Glutamatergic neuron (in vitro differentiated cells): ENCODE measurements around the gene GALNT11. TPM values are rescaled to one million over a fixed set of nuclear protein-coding genes. Genes with fewer than 3 reads are reported as not detected.
"Not testable (repeated sequence)": the region's sequence is repeated elsewhere in the genome, so short reads cannot be mapped to it uniquely, and the experiment has no call there.

ENCODE experiments used
- DNase-seq: peaks from one replicate; pipeline ENCODE4 v3.0.0; 2022
- H3K27ac Mint-ChIP-seq: one replicate; pipeline ENCODE4 v1.8.0; 2020; ENCODE audit warnings: mild to moderate bottlenecking, mixed read lengths, inconsistent platforms; ENCODE audit not compliant: unreplicated experiment
- H3K27me3 Mint-ChIP-seq: one replicate; pipeline ENCODE4 v1.8.0; 2020; ENCODE audit warnings: mild to moderate bottlenecking, moderate library complexity, mixed read lengths, inconsistent platforms; ENCODE audit not compliant: unreplicated experiment
- H3K36me3 Mint-ChIP-seq: one replicate; pipeline ENCODE4 v1.8.0; 2020; ENCODE audit warnings: mild to moderate bottlenecking, mixed read lengths, inconsistent platforms; ENCODE audit not compliant: unreplicated experiment
- H3K4me1 Mint-ChIP-seq: one replicate; pipeline ENCODE4 v1.8.0; 2020; ENCODE audit warnings: mild to moderate bottlenecking, low read depth, mixed read lengths, inconsistent platforms; ENCODE audit not compliant: unreplicated experiment
- H3K4me3 Mint-ChIP-seq: one replicate; pipeline ENCODE4 v1.8.0; 2020; ENCODE audit warnings: mild to moderate bottlenecking, mixed read lengths, inconsistent platforms; ENCODE audit not compliant: unreplicated experiment
- H3K9me3 Mint-ChIP-seq: one replicate; pipeline ENCODE4 v1.8.0; 2020; ENCODE audit warnings: mild to moderate bottlenecking, moderate library complexity, mixed read lengths, inconsistent platforms; ENCODE audit not compliant: unreplicated experiment
- CTCF ChIP-seq: fragments of 200-600 bp; sonication (generic); IDR thresholded peaks from one replicate; pipeline ENCODE4 v1.5.0; 2021; ENCODE audit not compliant: partially characterized antibody, unreplicated experiment
- total RNA-seq: library from RNA; stranded (reverse); fragmentation: NEBNext Ultra II Directional; extraction: Animal tissue kit (Norgen Biotek cat#: 25700); gene quantifications from one replicate; pipeline ENCODE4 v1.2.1, GENCODE V29; 2021; ENCODE audit not compliant: unreplicated experiment

Gene GALNT11
- total RNA-seq, 1 donor from 2014 or later: 32.7 TPM

GRCh38 chr7:152056621-152057274 lies 31.3 kb downstream of the GALNT11 start:
- TF ChIP-seq CTCF: no peak
- H3K36me3 Mint-ChIP-seq: no peaks in the 10 kb centered on the region
- no peak overlapping the region for H3K27ac Mint-ChIP-seq
- DNase-seq: no peak
- H3K4me1 Mint-ChIP-seq: peaks cover 10% of the 10 kb centered on the region
- H3K9me3 Mint-ChIP-seq: peaks cover 3% of the 10 kb centered on the region
- no peak overlapping the region for H3K4me3 Mint-ChIP-seq
- H3K27me3 Mint-ChIP-seq: peaks cover 2% of the 10 kb centered on the region

GRCh38 chr7:152059311-152059710 lies 33.8 kb downstream of the GALNT11 start:
- no peaks in the 10 kb centered on the region for H3K36me3 Mint-ChIP-seq
- H3K4me3 Mint-ChIP-seq: no peak overlapping the region
- DNase-seq: no peak
- TF ChIP-seq CTCF: no peak
- no peaks in the 10 kb centered on the region for H3K4me1 Mint-ChIP-seq
- H3K9me3 Mint-ChIP-seq: peaks cover 5% of the 10 kb centered on the region
- peaks cover 5% of the 10 kb centered on the region for H3K27me3 Mint-ChIP-seq
- H3K27ac Mint-ChIP-seq: no peak overlapping the region

GRCh38 chr7:152061086-152061485 lies 35.6 kb downstream of the GALNT11 start:
- not testable (repeated sequence) for H3K4me3 Mint-ChIP-seq, H3K27me3 Mint-ChIP-seq, H3K36me3 Mint-ChIP-seq, H3K9me3 Mint-ChIP-seq, H3K27ac Mint-ChIP-seq, DNase-seq, H3K4me1 Mint-ChIP-seq

GRCh38 chr7:152063192-152063591 lies 37.7 kb downstream of the GALNT11 start:
- not testable (repeated sequence) for H3K27ac Mint-ChIP-seq, H3K9me3 Mint-ChIP-seq, H3K4me1 Mint-ChIP-seq, H3K4me3 Mint-ChIP-seq, DNase-seq, H3K27me3 Mint-ChIP-seq
- H3K36me3 Mint-ChIP-seq: peaks cover 25% of the 10 kb centered on the region

GRCh38 chr7:152063821-152064220 lies 38.3 kb downstream of the GALNT11 start:
- H3K9me3 Mint-ChIP-seq, H3K27ac Mint-ChIP-seq, H3K4me3 Mint-ChIP-seq, DNase-seq, H3K4me1 Mint-ChIP-seq, H3K27me3 Mint-ChIP-seq: not testable (repeated sequence)
- peaks cover 27% of the 10 kb centered on the region for H3K36me3 Mint-ChIP-seq

- not testable (repeated sequence) for H3K4me1 Mint-ChIP-seq, DNase-seq, H3K9me3 Mint-ChIP-seq, H3K4me3 Mint-ChIP-seq, H3K27me3 Mint-ChIP-seq, H3K27ac Mint-ChIP-seq
- H3K36me3 Mint-ChIP-seq: peaks cover 34% of the 10 kb centered on the region
Measured at GRCh38 chr7:152065800-152066344, 40.4 kb downstream of the GALNT11 start.

- no peak for DNase-seq
- Mint-ChIP-seq H3K27me3 (peaks cover 3% of the 10 kb centered on the region), H3K9me3 (no peaks in the 10 kb centered on the region), H3K4me1 (no peaks in the 10 kb centered on the region), H3K4me3 (no peak overlapping the region), H3K27ac (no peak overlapping the region), H3K36me3 (peaks cover 14% of the 10 kb centered on the region)
- TF ChIP-seq CTCF: no peak
Measured at GRCh38 chr7:152072421-152072820, 46.9 kb downstream of the GALNT11 start.
